ENCODE measurements around the gene GOLGA6L4. TPM values are rescaled to one million over a fixed set of nuclear protein-coding genes. Genes with fewer than 3 reads are reported as not detected.
"Not testable (repeated sequence)": the region's sequence is repeated elsewhere in the genome, so short reads cannot be mapped to it uniquely, and the experiment has no call there.

Gene GOLGA6L4
- 0.36 TPM for polyA plus RNA-seq (2012; ENCODE audit: low read depth, missing spikeins)

DNA sequence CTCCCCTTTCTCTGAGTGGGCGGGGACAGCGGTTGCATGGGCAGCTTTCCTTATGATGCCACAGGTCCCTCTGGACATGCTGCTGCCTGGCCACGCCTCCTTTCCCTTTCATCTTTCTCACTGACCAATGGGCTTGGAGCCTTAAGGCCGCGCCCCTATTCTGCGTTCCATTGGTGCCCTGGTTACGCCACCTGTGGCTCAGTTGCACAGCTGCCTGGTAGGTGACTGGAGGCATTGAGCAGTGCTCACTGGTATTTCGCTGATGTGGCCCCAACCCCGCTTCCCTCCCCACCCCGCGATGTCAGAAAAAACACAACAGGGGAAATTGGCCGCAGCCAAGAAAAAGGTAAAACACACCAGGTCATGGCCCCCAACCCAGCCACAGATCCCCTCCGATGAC is at the start of gene GOLGA6L4:
GOLGA6L4 (plus strand) TSS at position 201 of the 400 bp plus-strand sequence; CDS start at position 263, 62 bp downstream.
- DNase-seq (ENCODE audit: insufficient read length, low spot score); FAIRE-seq: not testable (repeated sequence)

- FAIRE-seq: not testable (repeated sequence)
Observed at GRCh38 chr15:84192982-84193381, 42.6 kb upstream of the GOLGA6L4 start.

DNA sequence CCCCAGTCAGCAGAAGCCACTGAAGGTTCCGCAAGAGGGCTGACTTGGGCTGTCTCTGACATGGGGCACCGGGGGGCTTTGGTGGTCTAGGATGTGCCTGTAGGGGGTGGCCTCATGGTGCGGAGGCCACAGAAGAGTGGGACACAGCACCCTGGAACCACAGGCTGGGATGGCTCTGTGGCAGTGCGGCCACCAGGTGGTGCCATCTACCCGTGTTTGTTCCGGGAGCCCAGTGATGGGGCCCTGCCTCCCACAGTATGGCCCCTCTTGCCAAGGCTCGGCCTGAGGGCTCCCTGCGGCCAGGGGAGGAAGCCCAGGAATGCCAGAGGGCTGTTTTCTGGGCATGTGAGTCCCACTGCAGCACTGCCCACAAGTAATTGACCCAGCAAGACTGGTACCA is 40.0 kb upstream of the GOLGA6L4 start:
- DNase-seq (ENCODE audit: insufficient read length, low spot score); FAIRE-seq: not testable (repeated sequence)

More at GRCh38 chr15:84192982-84193381, 42.6 kb upstream of the GOLGA6L4 start:
- not testable (repeated sequence) for DNase-seq (ENCODE audit: insufficient read length, low spot score)

DNA sequence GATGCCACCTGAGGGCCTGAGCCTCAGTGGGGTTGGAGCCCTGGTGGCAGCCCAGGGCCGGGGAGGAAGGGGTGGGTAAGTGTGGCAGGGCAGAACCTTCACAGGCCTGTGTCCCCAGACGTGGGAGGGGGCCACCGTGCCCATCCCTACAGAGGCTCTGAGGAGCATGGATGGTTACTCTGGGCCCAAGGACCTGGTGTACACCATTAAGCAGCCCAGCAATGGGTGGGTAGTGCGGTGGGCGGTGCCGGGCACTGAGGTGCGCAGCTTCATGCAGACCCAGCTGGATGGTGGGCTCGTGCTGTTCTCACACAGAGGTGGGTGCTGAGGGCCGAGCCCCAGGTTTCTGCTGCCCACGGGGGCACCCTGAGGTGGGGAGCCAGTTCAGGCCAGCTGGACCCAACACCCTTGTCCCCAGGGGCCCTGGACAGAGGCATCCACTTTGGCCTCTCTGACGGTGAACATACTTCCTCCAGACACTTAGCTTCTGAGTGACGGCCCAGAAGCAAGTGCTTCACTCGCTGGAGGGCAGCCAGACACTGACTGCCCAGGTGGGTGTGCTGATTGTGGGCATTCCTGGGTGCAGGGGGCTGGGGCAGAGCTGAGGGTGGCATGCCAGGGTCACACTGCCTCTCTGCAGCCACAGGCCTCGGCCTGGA is 38.9 kb upstream of the GOLGA6L4 start:
- not testable (repeated sequence) for DNase-seq (ENCODE audit: insufficient read length, low spot score); FAIRE-seq

GRCh38 chr15:84199865-84200264 is 35.7 kb upstream of the GOLGA6L4 start:
- not testable (repeated sequence) for FAIRE-seq; DNase-seq (ENCODE audit: insufficient read length, low spot score)

GRCh38 chr15:84246441-84246840 is 10.9 kb downstream of the GOLGA6L4 start:
- DNase-seq (ENCODE audit: insufficient read length, low spot score); FAIRE-seq: not testable (repeated sequence)

All from GM12891 (cell line).